AG04449 (cell line): ENCODE data around the gene GRID2IP.
"Not testable (repeated sequence)": the region's sequence is repeated elsewhere in the genome, so short reads cannot be mapped to it uniquely, and the experiment has no call there.

Experiments used
- CTCF ChIA-PET: fragments of 350-600 bp; formaldehyde crosslinking; extraction: SDS; loops from one replicate; lab custom pipeline; 2021; ENCODE audit warnings: antibody characterized with exemption; lab: Yijun Ruan, JAX
- POLR2A ChIA-PET: fragments of 400-600, 350-600 bp; formaldehyde crosslinking; extraction: SDS; loops from one replicate; lab custom pipeline; 2020; ENCODE audit warnings: antibody characterized with exemption, inconsistent platforms; lab: Yijun Ruan, JAX
- DNase-seq: peaks from one replicate; pipeline ENCODE4 v3.0.0-alpha.2; 2010; ENCODE audit warnings: low read depth, low spot score
- H3K4me3 ChIP-seq: 2 replicates; pipeline ENCODE4 v1.5.1; 2011; ENCODE audit warnings: low read depth, mild to moderate bottlenecking, control low read depth, low read length
- TF ChIP-seq, protein P1 (sequence below): IDR thresholded peaks from one replicate; pipeline ENCODE4 v1.5.1; 2011; ENCODE audit warnings: mild to moderate bottlenecking, moderate library complexity, low read length, control low read depth, inconsistent platforms; ENCODE audit not compliant: insufficient read depth; ENCODE audit errors: missing control alignments

GRID2IP gene

DNA sequence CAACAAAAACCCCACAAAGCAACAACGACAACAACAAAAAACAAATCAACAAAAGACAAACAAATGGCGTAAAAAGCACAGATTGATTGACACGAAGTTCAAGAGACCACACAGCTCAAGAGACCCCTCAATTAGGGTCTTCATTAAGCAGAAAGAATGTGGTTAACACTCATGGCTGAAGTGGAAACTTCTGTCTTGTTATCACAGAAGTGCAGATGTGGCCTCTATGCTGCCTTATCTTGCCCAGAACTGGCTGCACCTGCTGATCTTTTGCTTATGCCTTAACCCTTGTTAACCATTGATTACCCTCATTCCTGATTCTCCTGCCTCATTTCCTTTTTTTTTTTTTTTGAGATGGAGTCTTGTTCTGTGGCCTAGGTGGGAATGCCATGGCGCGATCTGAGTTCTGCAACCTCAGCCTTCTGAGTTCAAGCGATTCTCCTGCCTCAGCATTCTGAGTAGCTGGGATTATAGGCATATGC lies 100.0 kb downstream of the GRID2IP start:
- TF ChIP-seq, protein P1, sequence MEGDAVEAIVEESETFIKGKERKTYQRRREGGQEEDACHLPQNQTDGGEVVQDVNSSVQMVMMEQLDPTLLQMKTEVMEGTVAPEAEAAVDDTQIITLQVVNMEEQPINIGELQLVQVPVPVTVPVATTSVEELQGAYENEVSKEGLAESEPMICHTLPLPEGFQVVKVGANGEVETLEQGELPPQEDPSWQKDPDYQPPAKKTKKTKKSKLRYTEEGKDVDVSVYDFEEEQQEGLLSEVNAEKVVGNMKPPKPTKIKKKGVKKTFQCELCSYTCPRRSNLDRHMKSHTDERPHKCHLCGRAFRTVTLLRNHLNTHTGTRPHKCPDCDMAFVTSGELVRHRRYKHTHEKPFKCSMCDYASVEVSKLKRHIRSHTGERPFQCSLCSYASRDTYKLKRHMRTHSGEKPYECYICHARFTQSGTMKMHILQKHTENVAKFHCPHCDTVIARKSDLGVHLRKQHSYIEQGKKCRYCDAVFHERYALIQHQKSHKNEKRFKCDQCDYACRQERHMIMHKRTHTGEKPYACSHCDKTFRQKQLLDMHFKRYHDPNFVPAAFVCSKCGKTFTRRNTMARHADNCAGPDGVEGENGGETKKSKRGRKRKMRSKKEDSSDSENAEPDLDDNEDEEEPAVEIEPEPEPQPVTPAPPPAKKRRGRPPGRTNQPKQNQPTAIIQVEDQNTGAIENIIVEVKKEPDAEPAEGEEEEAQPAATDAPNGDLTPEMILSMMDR = no peak
- ChIA-PET POLR2A (no interaction called here), CTCF (interaction anchor here (0.6 kb wide), 1 partner anchor 67 kb away, joined by 3 read pairs; no protein-coding TSS in a partner anchor)
- H3K4me3 ChIP-seq = no peak overlapping the region
- DNase-seq = no peak

DNA sequence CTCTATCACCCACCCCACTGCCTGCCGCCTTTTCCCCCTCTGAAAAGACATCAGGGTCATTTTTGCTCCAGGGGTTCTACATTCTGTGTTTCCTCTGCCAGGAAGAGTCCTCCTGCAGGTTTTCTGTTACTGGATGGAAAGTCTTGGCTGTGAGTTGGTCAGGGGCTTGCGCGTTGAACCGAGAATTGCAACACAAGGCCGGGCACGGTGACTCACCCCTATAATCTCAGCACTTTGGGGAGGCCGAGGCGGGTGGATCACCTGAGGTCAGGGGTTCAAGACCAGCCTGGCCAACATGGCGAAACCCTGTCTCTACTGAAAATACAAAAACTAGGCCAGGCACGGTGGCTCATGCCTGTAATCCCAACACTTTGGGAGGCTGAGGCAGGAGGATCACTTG lies 100.7 kb downstream of the GRID2IP start:
- POLR2A ChIA-PET, CTCF ChIA-PET, H3K4me3 ChIP-seq, DNase-seq: not testable (repeated sequence)

DNA sequence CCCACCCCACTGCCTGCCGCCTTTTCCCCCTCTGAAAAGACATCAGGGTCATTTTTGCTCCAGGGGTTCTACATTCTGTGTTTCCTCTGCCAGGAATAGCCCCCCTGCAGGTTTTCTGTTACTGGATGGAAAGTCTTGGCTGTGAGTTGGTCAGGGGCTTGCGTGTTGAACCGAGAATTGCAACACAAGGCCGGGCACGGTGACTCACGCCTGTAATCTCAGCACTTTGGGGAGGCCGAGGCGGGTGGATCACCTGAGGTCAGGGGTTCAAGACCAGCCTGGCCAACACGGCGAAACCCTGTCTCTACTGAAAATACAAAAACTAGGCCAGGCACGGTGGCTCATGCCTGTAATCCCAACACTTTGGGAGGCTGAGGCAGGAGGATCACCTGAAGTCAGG lies 101.4 kb downstream of the GRID2IP start:
- POLR2A ChIA-PET, DNase-seq, CTCF ChIA-PET, H3K4me3 ChIP-seq: not testable (repeated sequence)

DNA sequence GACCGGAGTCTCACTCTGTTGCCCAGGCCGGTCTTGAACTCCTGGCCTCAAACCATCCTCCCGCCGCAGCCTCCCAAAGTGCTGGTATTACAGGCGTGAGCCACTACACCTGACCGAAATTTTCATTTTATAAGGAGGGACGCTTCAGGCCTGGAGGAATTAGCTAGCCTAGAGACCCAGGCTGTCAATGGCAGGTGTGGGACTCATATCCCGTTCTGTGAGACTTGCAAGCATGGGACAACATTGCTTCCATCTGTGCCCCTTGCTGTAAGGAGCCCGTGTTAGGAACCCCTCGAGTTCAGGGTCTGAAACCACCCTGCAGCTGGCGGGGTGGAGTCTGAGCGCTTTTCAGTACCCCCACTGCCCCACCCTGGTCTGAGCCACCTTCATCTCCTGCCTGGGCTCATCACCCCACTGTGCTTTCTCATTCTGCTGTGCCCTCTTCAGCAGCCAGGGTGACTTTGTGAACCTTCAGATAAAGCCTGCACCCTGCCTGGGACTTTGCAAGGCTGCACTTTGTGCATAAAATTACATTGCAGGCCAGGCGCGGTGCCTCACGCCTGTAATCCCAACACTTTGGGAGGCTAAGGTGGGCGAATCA lies 102.2 kb downstream of the GRID2IP start:
- POLR2A ChIA-PET = interaction anchor here (0.7 to 2.3 kb wide), 3 partner anchors 8 to 28 kb away, joined by 3 to 7 read pairs (median 3); no protein-coding TSS in a partner anchor
- TF ChIP-seq, protein P1 = no peak
- DNase-seq = no peak
- no peak overlapping the region for H3K4me3 ChIP-seq
- CTCF ChIA-PET = interaction anchor here (1.5 kb wide), 1 partner anchor 11 kb away, joined by 3 read pairs; no protein-coding TSS in a partner anchor

DNA sequence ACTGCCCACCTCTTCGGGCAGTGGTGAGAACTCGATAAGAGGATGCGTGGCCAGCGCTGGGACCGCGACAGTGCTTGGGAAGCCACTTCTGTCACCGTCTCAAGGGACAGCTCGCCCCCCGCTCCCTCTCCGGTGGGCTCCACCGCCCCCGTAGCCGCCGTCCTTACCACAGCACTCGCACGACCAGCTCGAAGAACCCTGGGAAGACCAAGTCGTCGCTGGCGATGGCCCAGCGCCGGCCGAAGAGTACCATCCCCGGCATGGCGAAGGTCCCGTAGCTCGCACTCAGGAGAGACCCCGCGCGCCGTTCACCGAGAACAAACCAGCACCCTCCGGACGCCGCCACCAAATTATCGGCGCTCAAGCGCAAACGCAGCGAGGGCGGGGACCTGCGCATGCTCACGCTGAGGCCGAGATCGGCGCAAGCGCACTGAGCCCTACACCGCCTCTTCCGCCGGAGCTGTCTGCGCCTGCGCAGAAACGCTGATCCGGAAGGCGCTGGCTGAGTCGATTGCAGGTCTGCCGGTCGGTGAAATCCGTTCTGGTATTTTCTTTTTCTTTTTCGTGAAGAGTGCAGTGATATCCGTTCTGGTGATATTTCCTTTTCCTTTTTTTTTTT lies 103.6 kb downstream of the GRID2IP start, which contains the start of gene DAGLB:
TSS of gene DAGLB (minus strand) at position 374 of the 619 bp plus-strand sequence. CDS start at position 262, 112 bp downstream.
- CTCF ChIA-PET = interaction anchor here (1.5 kb wide), 1 partner anchor 9 kb away, joined by 3 read pairs; no protein-coding TSS in a partner anchor
- DNase-seq = peak; percentile 24
- TF ChIP-seq, protein P1 = no peak
- H3K4me3 ChIP-seq = peak within 1 kb of the TSS; percentile 99
- POLR2A ChIA-PET = interaction anchor here (0.8 to 2.3 kb wide), 3 partner anchors 8 to 29 kb away, joined by 3 to 7 read pairs (median 3); no protein-coding TSS in a partner anchor
